Prostate gland (tissue), 2 donors: ENCODE measurements around the gene TIMP2.

ENCODE experiments used
- POLR2A ChIP-seq: fragments of 450-650 bp; IDR thresholded peaks from one replicate; pipeline ENCODE4 v1.6.1; 2016; ENCODE audit warnings: antibody characterized with exemption, mild to moderate bottlenecking
- TF ChIP-seq, protein P1 (sequence below), 4 experiments: fragments of 200-600 bp in 2 of 4; fragments of 450-650 bp in 2 of 4; sonication (generic) in 2 of 4; IDR thresholded peaks; 1 replicate in 3 of 4; 2 replicates in 1 of 4; pipeline ENCODE4 v1.5.1; 2016 to 2019; ENCODE audit warnings: antibody characterized with exemption in 4 of 4, mild to moderate bottlenecking in 2 of 4, moderate library complexity in 2 of 4

DNA sequence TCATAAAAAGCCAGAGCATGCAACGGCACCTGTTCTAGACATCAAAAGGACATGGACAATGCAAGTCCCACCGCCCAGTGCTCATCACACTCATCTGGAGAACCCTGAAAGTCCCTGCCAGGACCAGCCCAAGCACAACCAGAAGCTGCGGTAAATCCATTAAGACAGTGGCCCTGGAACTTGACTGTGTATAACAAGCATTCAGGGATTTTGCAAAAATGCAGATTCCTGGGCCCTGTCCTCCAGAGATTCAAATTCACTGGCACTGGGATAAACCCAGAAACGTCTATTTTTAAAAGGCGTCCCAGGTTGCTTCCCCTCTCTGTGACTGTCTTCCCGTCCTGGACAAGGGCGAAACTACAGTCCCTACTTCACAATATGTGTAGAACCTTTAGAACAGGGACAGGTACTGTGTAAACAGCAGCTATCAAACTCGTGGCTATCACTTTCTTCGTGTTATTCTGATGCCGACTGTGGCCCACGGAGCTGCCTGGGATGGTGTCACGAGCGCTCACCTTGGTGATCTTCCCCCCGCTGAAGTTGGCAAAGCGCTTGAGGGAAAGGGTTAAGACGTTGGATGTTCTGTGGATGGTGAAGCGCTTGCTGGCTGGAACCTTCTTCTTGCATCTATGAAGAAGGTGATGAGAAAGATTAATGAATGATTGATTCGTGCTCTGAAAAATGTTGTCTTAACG, 106.9 kb downstream of the TIMP2 start:
- TF ChIP-seq, protein P1, sequence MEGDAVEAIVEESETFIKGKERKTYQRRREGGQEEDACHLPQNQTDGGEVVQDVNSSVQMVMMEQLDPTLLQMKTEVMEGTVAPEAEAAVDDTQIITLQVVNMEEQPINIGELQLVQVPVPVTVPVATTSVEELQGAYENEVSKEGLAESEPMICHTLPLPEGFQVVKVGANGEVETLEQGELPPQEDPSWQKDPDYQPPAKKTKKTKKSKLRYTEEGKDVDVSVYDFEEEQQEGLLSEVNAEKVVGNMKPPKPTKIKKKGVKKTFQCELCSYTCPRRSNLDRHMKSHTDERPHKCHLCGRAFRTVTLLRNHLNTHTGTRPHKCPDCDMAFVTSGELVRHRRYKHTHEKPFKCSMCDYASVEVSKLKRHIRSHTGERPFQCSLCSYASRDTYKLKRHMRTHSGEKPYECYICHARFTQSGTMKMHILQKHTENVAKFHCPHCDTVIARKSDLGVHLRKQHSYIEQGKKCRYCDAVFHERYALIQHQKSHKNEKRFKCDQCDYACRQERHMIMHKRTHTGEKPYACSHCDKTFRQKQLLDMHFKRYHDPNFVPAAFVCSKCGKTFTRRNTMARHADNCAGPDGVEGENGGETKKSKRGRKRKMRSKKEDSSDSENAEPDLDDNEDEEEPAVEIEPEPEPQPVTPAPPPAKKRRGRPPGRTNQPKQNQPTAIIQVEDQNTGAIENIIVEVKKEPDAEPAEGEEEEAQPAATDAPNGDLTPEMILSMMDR (IDR thresholded peaks at IDR 0.05): no peak
- TF ChIP-seq POLR2A: no peak
